Measurements from ENCODE around the gene TC2N.
"Not testable (repeated sequence)": the region's sequence is repeated elsewhere in the genome, so short reads cannot be mapped to it uniquely, and the experiment has no call there.

Gene TC2N

GRCh38 chr14:91897716-91898115 is 30.4 kb upstream of the TC2N start:
- not testable (repeated sequence) for H3K36me3 Mint-ChIP-seq, H3K9me3 Mint-ChIP-seq, DNase-seq, H3K27ac Mint-ChIP-seq, H3K4me3 Mint-ChIP-seq
- Mint-ChIP-seq H3K27me3 (peaks cover 11% of the 10 kb centered on the region), H3K4me1 (peaks cover 25% of the 10 kb centered on the region)
- CTCF ChIA-PET, result interaction anchor here (1.4 to 2.9 kb wide), 3 partner anchors 13 to 248 kb away, joined by 4 to 19 read pairs (median 10); no protein-coding TSS in a partner anchor

GRCh38 chr14:91897106-91897701 is 29.9 kb upstream of the TC2N start:
- no peak overlapping the region for H3K4me3 Mint-ChIP-seq
- no peak for DNase-seq
- H3K36me3 Mint-ChIP-seq, result no peaks in the 10 kb centered on the region
- CTCF ChIA-PET, result interaction anchor here (0.6 to 1.5 kb wide), 3 partner anchors 14 to 740 kb away, joined by 3 to 10 read pairs (median 4); no protein-coding TSS in a partner anchor
- no peaks in the 10 kb centered on the region for H3K9me3 Mint-ChIP-seq
- no peak overlapping the region for H3K27ac Mint-ChIP-seq
- peaks cover 15% of the 10 kb centered on the region for H3K27me3 Mint-ChIP-seq
- peaks cover 30% of the 10 kb centered on the region for H3K4me1 Mint-ChIP-seq

GRCh38 chr14:91896419-91896818 is 29.1 kb upstream of the TC2N start:
- H3K9me3 Mint-ChIP-seq, result no peaks in the 10 kb centered on the region
- CTCF ChIA-PET, result interaction anchor here (0.9 to 1.4 kb wide), 2 partner anchors 15 to 247 kb away, joined by 4 to 10 read pairs; no protein-coding TSS in a partner anchor
- DNase-seq, result no peak
- no peaks in the 10 kb centered on the region for H3K36me3 Mint-ChIP-seq
- peaks cover 37% of the 10 kb centered on the region for H3K4me1 Mint-ChIP-seq
- peaks cover 9% of the 10 kb centered on the region for H3K27me3 Mint-ChIP-seq
- no peak overlapping the region for H3K4me3 Mint-ChIP-seq
- H3K27ac Mint-ChIP-seq, result no peak overlapping the region

GRCh38 chr14:91893669-91894068 is 26.3 kb upstream of the TC2N start:
- Mint-ChIP-seq H3K27me3 (peaks cover 4% of the 10 kb centered on the region), H3K36me3 (peaks cover 1% of the 10 kb centered on the region), H3K4me3 (no peak overlapping the region), H3K9me3 (no peaks in the 10 kb centered on the region), H3K27ac (peak overlapping the region; percentile 67), H3K4me1 (peaks cover 62% of the 10 kb centered on the region)
- DNase-seq, result peak; percentile 32
- CTCF ChIA-PET, result interaction anchor here (1.2 to 2.2 kb wide), 3 partner anchors 24 to 179 kb away, joined by 3 to 7 read pairs (median 5); partner anchors contain the start of gene TC2N

DNA sequence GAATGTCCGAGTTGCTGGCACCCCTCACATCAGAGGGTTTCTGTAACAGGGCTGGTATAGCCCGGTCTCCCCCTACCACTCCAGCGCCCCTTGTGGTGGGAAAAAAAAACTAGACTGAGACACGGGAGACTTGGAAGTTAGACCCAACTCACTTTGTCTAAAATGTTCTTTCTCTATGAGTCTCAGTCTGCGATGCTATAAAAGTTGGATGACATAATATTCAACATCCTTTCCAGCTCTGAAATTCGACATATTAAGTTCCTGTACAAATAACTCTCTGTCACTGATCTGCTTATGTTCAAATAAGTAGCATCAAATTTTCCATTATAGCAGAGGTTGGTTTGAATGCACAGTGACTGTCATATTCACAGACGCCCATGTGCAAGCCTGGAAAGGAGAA is 25.7 kb upstream of the TC2N start:
- peaks cover 62% of the 10 kb centered on the region for H3K4me1 Mint-ChIP-seq
- H3K27ac Mint-ChIP-seq, result no peak overlapping the region
- peaks cover 4% of the 10 kb centered on the region for H3K27me3 Mint-ChIP-seq
- H3K4me3 Mint-ChIP-seq, result no peak overlapping the region
- no peak for DNase-seq
- CTCF ChIA-PET, result interaction anchor here (0.7 to 2.2 kb wide), 5 partner anchors 12 to 190 kb away, joined by 3 to 7 read pairs (median 3); partner anchors contain the start of gene TC2N
- peaks cover 1% of the 10 kb centered on the region for H3K36me3 Mint-ChIP-seq
- no peaks in the 10 kb centered on the region for H3K9me3 Mint-ChIP-seq

DNA sequence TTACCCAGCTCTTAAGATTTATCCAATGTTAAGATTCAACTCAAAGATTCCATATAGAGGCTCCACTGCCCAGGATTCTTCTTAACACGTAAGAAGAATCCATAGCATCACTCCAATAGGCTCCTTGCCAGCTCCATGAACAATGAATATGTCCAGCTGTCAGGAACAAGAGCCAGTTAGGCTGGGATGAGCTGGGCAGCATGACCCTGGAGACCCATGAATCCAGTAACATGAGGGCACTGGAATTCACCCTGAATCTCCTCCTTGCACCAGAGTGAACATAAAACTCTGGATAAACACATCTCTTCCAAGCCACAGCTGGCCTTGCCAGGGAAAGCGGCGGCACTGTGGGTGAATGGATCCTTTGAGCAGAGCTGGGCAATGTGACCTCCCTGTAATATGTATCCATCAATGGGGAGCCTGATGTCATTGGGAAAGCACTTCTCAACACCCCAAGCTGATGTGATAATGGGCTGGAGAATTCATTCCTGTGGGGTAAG is 24.4 kb upstream of the TC2N start:
- Mint-ChIP-seq H3K4me1 (peaks cover 56% of the 10 kb centered on the region), H3K9me3 (no peaks in the 10 kb centered on the region), H3K4me3 (no peak overlapping the region), H3K36me3 (peaks cover 1% of the 10 kb centered on the region), H3K27ac (no peak overlapping the region), H3K27me3 (peaks cover 4% of the 10 kb centered on the region)
- DNase-seq, result no peak
- CTCF ChIA-PET, result interaction anchor here (0.8 to 2.2 kb wide), 5 partner anchors 13 to 177 kb away, joined by 3 to 7 read pairs (median 3); partner anchors contain the start of gene TC2N

GRCh38 chr14:91891101-91891500 is 23.8 kb upstream of the TC2N start:
- H3K4me3 Mint-ChIP-seq, result no peak overlapping the region
- CTCF ChIA-PET, result interaction anchor here (1.0 to 2.0 kb wide), 3 partner anchors 12 to 241 kb away, joined by 3 to 5 read pairs (median 3); no protein-coding TSS in a partner anchor
- H3K27me3 Mint-ChIP-seq, result peaks cover 4% of the 10 kb centered on the region
- peaks cover 1% of the 10 kb centered on the region for H3K36me3 Mint-ChIP-seq
- DNase-seq, result no peak
- H3K9me3 Mint-ChIP-seq, result no peaks in the 10 kb centered on the region
- H3K4me1 Mint-ChIP-seq, result peaks cover 56% of the 10 kb centered on the region
- no peak overlapping the region for H3K27ac Mint-ChIP-seq

- DNase-seq, result no peak
- H3K4me1 Mint-ChIP-seq, result peaks cover 56% of the 10 kb centered on the region
- no peak overlapping the region for H3K4me3 Mint-ChIP-seq
- H3K27ac Mint-ChIP-seq, result peak overlapping the region; percentile 78
- H3K36me3 Mint-ChIP-seq, result peaks cover 1% of the 10 kb centered on the region
- CTCF ChIA-PET, result interaction anchor here (1.0 to 2.0 kb wide), 3 partner anchors 11 to 240 kb away, joined by 3 to 5 read pairs (median 3); no protein-coding TSS in a partner anchor
- H3K27me3 Mint-ChIP-seq, result peaks cover 4% of the 10 kb centered on the region
- no peaks in the 10 kb centered on the region for H3K9me3 Mint-ChIP-seq
Measured at GRCh38 chr14:91890291-91890749, 23.0 kb upstream of the TC2N start.

GRCh38 chr14:91889477-91890211 is 22.3 kb upstream of the TC2N start:
- H3K27ac Mint-ChIP-seq, result peak overlapping the region; percentile 78
- no peak for DNase-seq
- peaks cover 4% of the 10 kb centered on the region for H3K27me3 Mint-ChIP-seq
- peaks cover 1% of the 10 kb centered on the region for H3K36me3 Mint-ChIP-seq
- CTCF ChIA-PET, result interaction anchor here (2.0 kb wide), 1 partner anchor 10 kb away, joined by 5 read pairs; no protein-coding TSS in a partner anchor
- peaks cover 53% of the 10 kb centered on the region for H3K4me1 Mint-ChIP-seq
- no peak overlapping the region for H3K4me3 Mint-ChIP-seq
- H3K9me3 Mint-ChIP-seq, result no peaks in the 10 kb centered on the region

GRCh38 chr14:91888641-91889476 is 21.5 kb upstream of the TC2N start:
- no peak for DNase-seq
- CTCF ChIA-PET, result interaction anchor here (2.0 kb wide), 1 partner anchor 11 kb away, joined by 5 read pairs; no protein-coding TSS in a partner anchor
- H3K36me3 Mint-ChIP-seq, result peaks cover 1% of the 10 kb centered on the region
- peaks cover 4% of the 10 kb centered on the region for H3K27me3 Mint-ChIP-seq
- H3K4me3 Mint-ChIP-seq, result no peak overlapping the region
- no peaks in the 10 kb centered on the region for H3K9me3 Mint-ChIP-seq
- peaks cover 50% of the 10 kb centered on the region for H3K4me1 Mint-ChIP-seq
- no peak overlapping the region for H3K27ac Mint-ChIP-seq

- Mint-ChIP-seq H3K27ac (no peak overlapping the region), H3K4me3 (no peak overlapping the region), H3K9me3 (no peaks in the 10 kb centered on the region), H3K4me1 (peaks cover 31% of the 10 kb centered on the region), H3K27me3 (no peaks in the 10 kb centered on the region), H3K36me3 (peaks cover 1% of the 10 kb centered on the region)
- CTCF ChIA-PET, result no interaction called here
- no peak for DNase-seq
Measured at GRCh38 chr14:91886961-91887360, 19.6 kb upstream of the TC2N start.

GRCh38 chr14:91885839-91886238 is 18.5 kb upstream of the TC2N start:
- Mint-ChIP-seq H3K27ac (no peak overlapping the region), H3K27me3 (no peaks in the 10 kb centered on the region), H3K4me3 (no peak overlapping the region), H3K4me1 (peaks cover 28% of the 10 kb centered on the region), H3K36me3 (peaks cover 2% of the 10 kb centered on the region), H3K9me3 (no peaks in the 10 kb centered on the region)
- DNase-seq, result no peak
- CTCF ChIA-PET, result no interaction called here

DNA sequence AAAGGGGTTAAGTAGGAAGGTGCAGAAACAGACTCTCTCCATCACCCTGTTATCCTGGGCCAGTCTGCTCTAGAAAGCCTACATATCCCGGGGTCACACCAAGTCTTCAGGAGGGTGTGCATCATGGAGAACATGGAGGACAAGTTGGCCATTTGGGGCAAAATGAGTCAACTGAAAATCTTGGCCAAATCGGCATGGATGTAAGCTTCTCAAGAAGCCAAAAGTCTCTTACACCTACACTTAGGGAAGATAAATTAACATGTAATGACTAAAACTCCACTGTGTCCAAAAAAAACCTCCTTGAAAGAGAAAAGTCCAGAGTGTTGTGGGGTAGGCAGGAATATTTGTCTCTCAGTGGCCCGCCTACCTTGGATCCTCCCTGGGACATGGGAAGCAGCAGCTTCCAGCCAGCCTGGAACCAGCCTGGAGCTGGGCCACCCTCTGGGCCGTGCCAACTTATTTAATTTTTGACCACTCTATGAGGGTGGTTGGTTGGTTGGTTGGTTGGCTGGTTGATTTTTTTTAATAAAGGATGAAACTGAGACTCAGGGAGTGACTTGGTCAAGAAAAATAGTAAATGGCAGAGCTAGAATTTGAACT is 17.9 kb upstream of the TC2N start:
- no peaks in the 10 kb centered on the region for H3K9me3 Mint-ChIP-seq
- DNase-seq, result no peak
- peaks cover 28% of the 10 kb centered on the region for H3K4me1 Mint-ChIP-seq
- no peak overlapping the region for H3K27ac Mint-ChIP-seq
- CTCF ChIA-PET, result no interaction called here
- H3K4me3 Mint-ChIP-seq, result no peak overlapping the region
- peaks cover 1% of the 10 kb centered on the region for H3K36me3 Mint-ChIP-seq
- H3K27me3 Mint-ChIP-seq, result no peaks in the 10 kb centered on the region

Measured in activated naive CD4-positive, alpha-beta T cell treated with anti-CD3 and anti-CD28 coated beads, Interleukin-2, amount 10 ng/mL, durations not matched to agents 7 days and 5 days (primary cell).